ENCODE data around the gene IGF2BP3. TPM values are rescaled to one million over a fixed set of nuclear protein-coding genes. Genes with fewer than 3 reads are reported as not detected.
"Not testable (repeated sequence)": the region's sequence is repeated elsewhere in the genome, so short reads cannot be mapped to it uniquely, and the experiment has no call there.

The IGF2BP3 gene
- total RNA-seq, 4 donors from 2014 or later: 0.32 to 2.3 (median 1.4) TPM

DNA sequence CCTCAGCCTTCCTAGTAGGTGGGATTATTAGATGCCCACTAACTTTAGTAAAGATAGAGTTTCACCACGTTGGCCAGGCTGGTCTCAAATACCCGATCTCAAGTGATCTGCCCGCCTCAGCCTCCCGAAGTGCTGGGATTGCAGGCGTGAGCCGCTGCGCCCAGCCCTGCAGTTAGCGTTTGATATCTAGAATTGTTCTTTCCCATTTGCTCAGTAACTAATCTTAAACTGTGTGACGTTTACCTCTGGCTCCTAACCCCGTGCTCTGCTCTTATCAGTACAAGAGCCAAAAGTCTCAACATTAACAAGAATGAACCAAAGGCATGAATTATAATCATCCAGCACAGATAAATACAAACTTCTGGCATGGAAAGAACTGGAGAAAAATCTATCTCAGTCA, 47.4 kb downstream of the IGF2BP3 start:
- no peak for ATAC-seq (ENCODE audit: low FRiP score)
- TF ChIP-seq, protein P1, sequence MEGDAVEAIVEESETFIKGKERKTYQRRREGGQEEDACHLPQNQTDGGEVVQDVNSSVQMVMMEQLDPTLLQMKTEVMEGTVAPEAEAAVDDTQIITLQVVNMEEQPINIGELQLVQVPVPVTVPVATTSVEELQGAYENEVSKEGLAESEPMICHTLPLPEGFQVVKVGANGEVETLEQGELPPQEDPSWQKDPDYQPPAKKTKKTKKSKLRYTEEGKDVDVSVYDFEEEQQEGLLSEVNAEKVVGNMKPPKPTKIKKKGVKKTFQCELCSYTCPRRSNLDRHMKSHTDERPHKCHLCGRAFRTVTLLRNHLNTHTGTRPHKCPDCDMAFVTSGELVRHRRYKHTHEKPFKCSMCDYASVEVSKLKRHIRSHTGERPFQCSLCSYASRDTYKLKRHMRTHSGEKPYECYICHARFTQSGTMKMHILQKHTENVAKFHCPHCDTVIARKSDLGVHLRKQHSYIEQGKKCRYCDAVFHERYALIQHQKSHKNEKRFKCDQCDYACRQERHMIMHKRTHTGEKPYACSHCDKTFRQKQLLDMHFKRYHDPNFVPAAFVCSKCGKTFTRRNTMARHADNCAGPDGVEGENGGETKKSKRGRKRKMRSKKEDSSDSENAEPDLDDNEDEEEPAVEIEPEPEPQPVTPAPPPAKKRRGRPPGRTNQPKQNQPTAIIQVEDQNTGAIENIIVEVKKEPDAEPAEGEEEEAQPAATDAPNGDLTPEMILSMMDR (IDR thresholded peaks at IDR 0.05): no peak
- no peak for DNase-seq (ENCODE audit: low spot score)

DNA sequence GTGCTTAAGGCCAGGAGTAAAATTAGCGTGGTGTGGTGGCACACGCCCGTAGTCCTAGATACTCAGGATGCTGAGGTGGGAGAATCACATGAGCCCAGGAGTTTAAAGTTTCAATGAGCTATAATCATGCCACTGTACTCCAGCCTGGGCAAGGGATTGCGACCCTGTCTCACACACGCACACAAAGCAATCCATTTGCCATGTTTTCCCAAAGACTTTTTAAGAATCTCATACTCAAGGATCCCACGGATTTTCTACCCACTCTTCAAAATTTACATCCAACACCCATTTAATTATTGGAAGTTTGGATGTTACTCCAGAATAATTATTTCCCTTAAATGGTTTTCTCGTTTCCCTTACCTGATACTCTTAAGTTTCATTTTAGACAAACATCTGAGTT, 47.9 kb downstream of the IGF2BP3 start:
- TF ChIP-seq, protein P1 (IDR thresholded peaks at IDR 0.05): no peak
- DNase-seq (ENCODE audit: low spot score): no peak
- ATAC-seq (ENCODE audit: low FRiP score): no peak

DNA sequence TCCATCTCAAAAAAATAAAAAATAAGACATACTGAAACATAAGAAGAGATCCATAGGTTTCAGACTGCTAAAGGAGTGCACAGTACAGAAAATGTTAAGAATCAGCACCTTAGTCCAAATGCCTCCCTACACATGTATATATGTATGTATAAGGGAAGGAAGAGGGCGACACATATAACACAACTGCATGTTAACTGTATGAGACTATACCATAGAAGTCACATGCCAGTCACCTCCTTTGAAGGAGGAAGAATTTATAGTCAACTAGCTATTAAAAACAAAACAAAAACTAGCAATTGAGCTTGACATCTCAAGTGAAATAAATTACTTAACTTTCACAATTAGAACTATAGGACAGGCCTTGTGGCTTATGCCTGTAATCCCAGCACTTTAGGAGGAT, 50.4 kb downstream of the IGF2BP3 start:
- TF ChIP-seq, protein P1 (IDR thresholded peaks at IDR 0.05): no peak
- ATAC-seq (ENCODE audit: low FRiP score): no peak
- no peak for DNase-seq (ENCODE audit: low spot score)

DNA sequence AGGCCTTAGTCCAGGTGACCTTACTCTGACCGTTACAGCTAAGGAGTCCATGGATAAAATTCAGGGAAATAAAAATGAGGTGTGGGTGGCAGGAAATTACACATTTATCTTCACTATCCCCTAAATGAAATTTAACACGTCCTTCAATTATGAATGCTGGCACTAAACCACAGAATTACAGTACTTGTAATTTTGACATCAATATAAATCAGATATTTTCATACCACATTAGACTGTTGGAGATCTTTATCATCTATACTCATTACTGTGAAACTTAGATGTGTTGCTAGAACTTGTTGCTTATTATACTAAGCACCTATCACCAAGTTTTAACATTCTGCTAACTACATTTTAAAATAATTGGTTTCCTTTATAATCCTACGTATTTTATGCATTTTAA, 51.1 kb downstream of the IGF2BP3 start:
- DNase-seq (ENCODE audit: low spot score) (no peak), ATAC-seq (ENCODE audit: low FRiP score) (no peak)
- TF ChIP-seq, protein P1 (IDR thresholded peaks at IDR 0.05): no peak

DNA sequence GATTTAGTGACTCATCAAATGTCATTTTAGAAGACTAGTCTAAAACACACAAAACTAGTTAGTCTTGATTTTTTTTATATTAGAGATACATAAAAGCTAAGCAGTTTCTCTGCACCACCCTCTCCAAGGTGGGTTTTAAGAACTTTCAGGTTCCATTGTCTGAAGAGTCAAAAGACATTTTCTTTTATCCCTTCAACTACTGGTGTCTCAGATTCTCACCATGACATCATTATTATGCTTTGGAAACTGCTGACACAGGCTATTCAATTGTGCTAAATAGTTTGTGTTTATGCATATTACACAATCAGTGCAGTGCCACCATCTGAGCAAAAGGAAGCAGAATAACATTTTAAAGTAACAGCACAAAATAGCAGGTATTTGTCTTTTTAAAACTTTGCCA, 52.2 kb downstream of the IGF2BP3 start:
- TF ChIP-seq, protein P1 (IDR thresholded peaks at IDR 0.05): no peak
- DNase-seq (ENCODE audit: low spot score): no peak
- no peak for ATAC-seq (ENCODE audit: low FRiP score)

DNA sequence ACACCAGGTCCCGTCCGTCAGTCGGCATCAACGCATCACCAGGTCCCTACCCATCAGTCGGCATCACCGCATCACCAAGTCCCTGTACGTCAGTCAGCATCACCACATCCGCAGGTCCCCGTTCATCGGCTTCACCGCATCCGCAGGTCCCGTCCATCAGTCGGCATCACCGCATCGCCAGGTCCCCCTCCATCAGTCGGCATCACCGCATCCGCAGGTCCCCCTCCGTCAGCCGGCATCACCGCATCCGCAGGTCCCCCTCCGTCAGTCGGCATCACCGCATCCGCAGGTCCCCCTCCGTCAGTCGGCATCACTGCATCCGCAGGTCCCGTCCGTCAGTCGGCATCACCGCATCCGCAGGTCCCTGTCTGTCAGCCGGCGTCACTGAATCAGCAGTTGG, 55.1 kb downstream of the IGF2BP3 start:
- no peak for DNase-seq (ENCODE audit: low spot score)
- TF ChIP-seq, protein P1 (IDR thresholded peaks at IDR 0.05): no peak
- no peak for ATAC-seq (ENCODE audit: low FRiP score)

DNA sequence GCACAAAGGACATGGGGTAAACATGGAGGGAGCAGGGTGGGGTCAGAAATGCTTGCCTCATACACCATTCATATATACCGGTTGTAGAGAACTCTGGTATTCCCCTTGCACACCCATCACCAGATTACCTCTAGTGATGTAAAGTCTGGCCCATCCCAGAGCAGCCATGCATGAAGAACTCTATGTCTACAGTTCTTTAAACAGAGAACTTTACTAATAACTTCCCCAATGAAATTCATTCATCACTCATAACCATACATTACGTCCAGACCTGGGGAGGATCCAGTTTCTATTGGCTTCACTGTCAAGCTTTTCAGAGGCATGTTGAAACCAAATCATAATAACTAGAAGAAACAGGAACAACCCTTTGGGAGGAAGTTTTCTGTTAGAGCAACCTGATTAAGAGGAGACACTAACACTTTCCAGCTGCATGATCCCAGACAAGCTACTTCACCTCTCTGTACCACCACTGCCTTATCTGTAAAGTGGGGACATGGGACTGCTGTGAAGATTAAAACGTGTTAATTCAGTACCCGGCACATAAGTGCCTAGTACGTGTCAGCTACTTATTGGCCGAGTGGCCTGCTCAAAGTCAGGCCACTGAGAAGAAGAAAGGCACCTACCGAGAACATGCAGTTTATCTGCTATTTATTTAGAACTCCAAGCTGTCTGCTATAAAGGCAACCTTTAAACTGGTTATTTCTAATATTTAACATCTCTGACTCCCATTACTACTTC, 59.7 kb downstream of the IGF2BP3 start:
- ATAC-seq (ENCODE audit: low FRiP score): no peak
- no peak for DNase-seq (ENCODE audit: low spot score)
- TF ChIP-seq, protein P1 (IDR thresholded peaks at IDR 0.05): no peak

DNA sequence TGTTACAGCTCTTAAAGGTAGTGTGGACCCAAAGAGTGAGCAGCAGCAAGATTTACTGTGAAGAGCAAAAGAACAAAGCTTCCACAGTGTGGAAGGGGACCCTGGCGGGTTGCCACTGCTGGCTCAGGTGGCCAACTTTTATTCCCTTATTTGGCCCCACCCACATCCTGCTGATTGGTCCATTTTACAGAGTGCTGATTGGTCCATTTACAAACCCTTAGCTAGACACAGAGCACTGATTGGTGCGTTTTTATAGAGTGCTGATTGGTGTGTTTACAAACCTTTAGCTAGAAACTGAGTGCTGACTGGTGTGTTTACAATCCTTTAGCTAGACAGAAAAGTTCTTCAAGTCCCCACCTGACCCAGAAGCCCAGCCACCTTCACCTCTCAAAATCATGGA, 63.7 kb downstream of the IGF2BP3 start:
- DNase-seq (ENCODE audit: low spot score); ATAC-seq (ENCODE audit: low FRiP score): not testable (repeated sequence)
